Neural cell (in vitro differentiated cells): ENCODE measurements around the gene PLXNA4. TPM values are rescaled to one million over a fixed set of nuclear protein-coding genes. Genes with fewer than 3 reads are reported as not detected.

Source experiments
- H2AFZ ChIP-seq: fragments of 200-600, 300-800 bp; sonication (generic), shearing (Covaris generic); 2 replicates; pipeline ENCODE4 v1.6.0; 2014; ENCODE audit warnings: low read depth, mild to moderate bottlenecking, antibody characterized with exemption, low read length, moderate library complexity
- H3F3A ChIP-seq: fragments of 200-600 bp; shearing (Covaris generic); 2 replicates; pipeline ENCODE4 v1.6.1; 2016; ENCODE audit warnings: mild to moderate bottlenecking, moderate library complexity, mixed read lengths, antibody characterized with exemption, low read length; ENCODE audit not compliant: insufficient read depth, poor library complexity, severe bottlenecking
- H3K27ac ChIP-seq: fragments of 200-600, 300-800 bp; sonication (generic), shearing (Covaris generic); 2 replicates; pipeline ENCODE4 v1.5.1; 2014; ENCODE audit warnings: mild to moderate bottlenecking, low read length, moderate library complexity
- H3K27me3 ChIP-seq: fragments of 300-800, 200-600 bp; sonication (generic), shearing (Covaris generic); 2 replicates; pipeline ENCODE4 v1.6.0; 2014; ENCODE audit warnings: mild to moderate bottlenecking, low read depth, low read length, moderate library complexity; ENCODE audit not compliant: insufficient read depth
- H3K36me3 ChIP-seq: fragments of 300-800, 200-600 bp; sonication (generic), shearing (Covaris generic); 2 replicates; pipeline ENCODE4 v1.5.1; 2014; ENCODE audit warnings: mild to moderate bottlenecking, antibody characterized with exemption, low read length, moderate library complexity; ENCODE audit not compliant: insufficient read depth
- H3K4me2 ChIP-seq: fragments of 300-800, 200-600 bp; sonication (generic), shearing (Covaris generic); 2 replicates; pipeline ENCODE4 v1.6.0; 2014; ENCODE audit warnings: mild to moderate bottlenecking, low read length
- H3K4me3 ChIP-seq: fragments of 300-800, 200-600 bp; sonication (generic), shearing (Covaris generic); 2 replicates; pipeline ENCODE4 v1.5.1; 2014; ENCODE audit warnings: mild to moderate bottlenecking, low read length, moderate library complexity
- H3K79me2 ChIP-seq: fragments of 200-600 bp; shearing (Covaris generic); replicated peaks from 2 replicates; pipeline ENCODE4 v1.6.0; 2014; ENCODE audit warnings: mild to moderate bottlenecking, low read length, moderate library complexity; ENCODE audit not compliant: insufficient read depth
- H3K9ac ChIP-seq: fragments of 300-800, 200-600 bp; sonication (generic), shearing (Covaris generic); 2 replicates; pipeline ENCODE4 v1.6.1; 2016; ENCODE audit warnings: mild to moderate bottlenecking, low read length, mixed read lengths
- H3K9me2 ChIP-seq: fragments of 200-600 bp; shearing (Covaris generic); 2 replicates; pipeline ENCODE4 v1.6.1; 2016; ENCODE audit warnings: mild to moderate bottlenecking, low read length, mixed read lengths; ENCODE audit not compliant: insufficient read depth
- H3K9me3 ChIP-seq: fragments of 200-600, 300-800 bp; sonication (generic), shearing (Covaris generic); 2 replicates; pipeline ENCODE4 v1.6.1; 2016; ENCODE audit warnings: mild to moderate bottlenecking, mixed run types, low read length, moderate library complexity, mixed read lengths
- H4K20me1 ChIP-seq: fragments of 200-600 bp; shearing (Covaris generic); 2 replicates; pipeline ENCODE4 v1.6.1; 2016; ENCODE audit warnings: mild to moderate bottlenecking, mixed run types; ENCODE audit not compliant: insufficient read depth
- EP300 ChIP-seq: fragments of 450-650 bp; conservative IDR thresholded peaks from 2 replicates; pipeline ENCODE4 v1.6.1; 2014; ENCODE audit warnings: antibody characterized with exemption, mild to moderate bottlenecking, moderate library complexity; ENCODE audit not compliant: poor library complexity, severe bottlenecking
- EZH2 ChIP-seq: fragments of 200-600, 300-800 bp; shearing (Covaris generic), sonication (generic); IDR thresholded peaks from 2 replicates; pipeline ENCODE4 v1.6.1; 2014; ENCODE audit warnings: antibody characterized with exemption, low read length, borderline replicate concordance, mild to moderate bottlenecking; ENCODE audit not compliant: insufficient read depth, poor library complexity, severe bottlenecking
- MXI1 ChIP-seq: fragments of 450-650 bp; conservative IDR thresholded peaks from 2 replicates; pipeline ENCODE4 v1.6.1; 2014; ENCODE audit warnings: antibody characterized with exemption, mild to moderate bottlenecking; ENCODE audit not compliant: poor library complexity, severe bottlenecking
- POLR2AphosphoS5 ChIP-seq: IDR thresholded peaks from 2 replicates; pipeline ENCODE4 v1.6.1; 2012
- RAD21 ChIP-seq: fragments of 450-650 bp; conservative IDR thresholded peaks from 2 replicates; pipeline ENCODE4 v1.6.1; 2014; ENCODE audit warnings: antibody characterized with exemption, mild to moderate bottlenecking, moderate library complexity
- SMC3 ChIP-seq: fragments of 450-650 bp; conservative IDR thresholded peaks from 2 replicates; pipeline ENCODE4 v1.6.1; 2014; ENCODE audit warnings: antibody characterized with exemption, mild to moderate bottlenecking, moderate library complexity; ENCODE audit not compliant: poor library complexity
- TAF1 ChIP-seq: IDR thresholded peaks from 2 replicates; pipeline ENCODE4 v1.6.1; 2012; ENCODE audit warnings: low read depth
- polyA plus RNA-seq: library from polyadenylated mRNA; depleted of rRNA; stranded (reverse); fragments of >200 nt; gene quantifications from 2 replicates; pipeline ENCODE4 v1.2.3, GENCODE V29; 2014
- TF ChIP-seq, protein P1 (sequence below): IDR thresholded peaks from 2 replicates; pipeline ENCODE4 v1.6.1; 2012; ENCODE audit warnings: borderline replicate concordance
- TF ChIP-seq, protein P2 (sequence below): fragments of 450-650 bp; IDR thresholded peaks from 2 replicates; pipeline ENCODE4 v1.5.1; 2014; ENCODE audit warnings: antibody characterized with exemption, mild to moderate bottlenecking, moderate library complexity; ENCODE audit not compliant: poor library complexity, severe bottlenecking

PLXNA4 gene
- polyA plus RNA-seq, 1 donor from 2014 or later: 7.2 TPM

DNA sequence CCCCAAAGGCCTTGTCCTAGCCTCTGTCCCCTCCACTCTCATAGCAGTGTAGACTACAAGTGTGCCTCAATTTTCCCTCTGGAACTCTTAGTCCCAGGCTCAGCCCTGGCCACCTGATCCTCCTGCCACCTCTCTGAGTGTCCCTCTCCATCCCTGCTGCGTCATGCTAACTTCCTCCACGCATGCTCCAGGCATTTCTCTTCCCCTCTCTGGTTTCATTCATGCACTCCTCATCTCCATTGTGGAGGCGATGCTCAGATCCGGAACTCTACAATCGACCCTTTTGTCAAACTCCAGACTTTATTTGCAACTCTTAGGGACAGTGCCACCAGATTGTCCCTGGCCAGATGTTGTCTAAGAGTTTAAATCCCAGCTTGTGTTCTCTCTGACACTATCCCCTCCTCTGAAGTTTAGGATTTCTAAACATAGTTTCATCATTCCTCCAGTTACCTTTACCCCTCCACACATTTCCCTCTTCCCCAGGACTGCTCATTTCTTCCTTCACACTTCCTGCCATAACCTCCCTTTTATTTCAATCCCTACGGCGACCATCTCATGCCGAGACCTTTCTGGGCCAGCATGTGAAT lies 492.6 kb downstream of the PLXNA4 start:
- Histone ChIP-seq H3K9ac (no peak overlapping the region), H3F3A (no peaks in the 10 kb centered on the region), H3K79me2 (no peaks in the 10 kb centered on the region), H3K9me2 (no peaks in the 10 kb centered on the region), H3K27ac (no peak overlapping the region), H3K9me3 (no peaks in the 10 kb centered on the region), H4K20me1 (no peaks in the 10 kb centered on the region), H3K4me3 (no peak overlapping the region), H3K36me3 (no peaks in the 10 kb centered on the region), H3K27me3 (no peaks in the 10 kb centered on the region), H2AFZ (no peak overlapping the region), H3K4me2 (no peak overlapping the region)
- TF ChIP-seq MXI1 (no peak), RAD21 (no peak), POLR2AphosphoS5 (no peak), TAF1 (no peak), EP300 (no peak), EZH2 (no peak), SMC3 (no peak)
- TF ChIP-seq, protein P1, sequence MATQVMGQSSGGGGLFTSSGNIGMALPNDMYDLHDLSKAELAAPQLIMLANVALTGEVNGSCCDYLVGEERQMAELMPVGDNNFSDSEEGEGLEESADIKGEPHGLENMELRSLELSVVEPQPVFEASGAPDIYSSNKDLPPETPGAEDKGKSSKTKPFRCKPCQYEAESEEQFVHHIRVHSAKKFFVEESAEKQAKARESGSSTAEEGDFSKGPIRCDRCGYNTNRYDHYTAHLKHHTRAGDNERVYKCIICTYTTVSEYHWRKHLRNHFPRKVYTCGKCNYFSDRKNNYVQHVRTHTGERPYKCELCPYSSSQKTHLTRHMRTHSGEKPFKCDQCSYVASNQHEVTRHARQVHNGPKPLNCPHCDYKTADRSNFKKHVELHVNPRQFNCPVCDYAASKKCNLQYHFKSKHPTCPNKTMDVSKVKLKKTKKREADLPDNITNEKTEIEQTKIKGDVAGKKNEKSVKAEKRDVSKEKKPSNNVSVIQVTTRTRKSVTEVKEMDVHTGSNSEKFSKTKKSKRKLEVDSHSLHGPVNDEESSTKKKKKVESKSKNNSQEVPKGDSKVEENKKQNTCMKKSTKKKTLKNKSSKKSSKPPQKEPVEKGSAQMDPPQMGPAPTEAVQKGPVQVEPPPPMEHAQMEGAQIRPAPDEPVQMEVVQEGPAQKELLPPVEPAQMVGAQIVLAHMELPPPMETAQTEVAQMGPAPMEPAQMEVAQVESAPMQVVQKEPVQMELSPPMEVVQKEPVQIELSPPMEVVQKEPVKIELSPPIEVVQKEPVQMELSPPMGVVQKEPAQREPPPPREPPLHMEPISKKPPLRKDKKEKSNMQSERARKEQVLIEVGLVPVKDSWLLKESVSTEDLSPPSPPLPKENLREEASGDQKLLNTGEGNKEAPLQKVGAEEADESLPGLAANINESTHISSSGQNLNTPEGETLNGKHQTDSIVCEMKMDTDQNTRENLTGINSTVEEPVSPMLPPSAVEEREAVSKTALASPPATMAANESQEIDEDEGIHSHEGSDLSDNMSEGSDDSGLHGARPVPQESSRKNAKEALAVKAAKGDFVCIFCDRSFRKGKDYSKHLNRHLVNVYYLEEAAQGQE: no peak
- TF ChIP-seq, protein P2, sequence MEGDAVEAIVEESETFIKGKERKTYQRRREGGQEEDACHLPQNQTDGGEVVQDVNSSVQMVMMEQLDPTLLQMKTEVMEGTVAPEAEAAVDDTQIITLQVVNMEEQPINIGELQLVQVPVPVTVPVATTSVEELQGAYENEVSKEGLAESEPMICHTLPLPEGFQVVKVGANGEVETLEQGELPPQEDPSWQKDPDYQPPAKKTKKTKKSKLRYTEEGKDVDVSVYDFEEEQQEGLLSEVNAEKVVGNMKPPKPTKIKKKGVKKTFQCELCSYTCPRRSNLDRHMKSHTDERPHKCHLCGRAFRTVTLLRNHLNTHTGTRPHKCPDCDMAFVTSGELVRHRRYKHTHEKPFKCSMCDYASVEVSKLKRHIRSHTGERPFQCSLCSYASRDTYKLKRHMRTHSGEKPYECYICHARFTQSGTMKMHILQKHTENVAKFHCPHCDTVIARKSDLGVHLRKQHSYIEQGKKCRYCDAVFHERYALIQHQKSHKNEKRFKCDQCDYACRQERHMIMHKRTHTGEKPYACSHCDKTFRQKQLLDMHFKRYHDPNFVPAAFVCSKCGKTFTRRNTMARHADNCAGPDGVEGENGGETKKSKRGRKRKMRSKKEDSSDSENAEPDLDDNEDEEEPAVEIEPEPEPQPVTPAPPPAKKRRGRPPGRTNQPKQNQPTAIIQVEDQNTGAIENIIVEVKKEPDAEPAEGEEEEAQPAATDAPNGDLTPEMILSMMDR: no peak

DNA sequence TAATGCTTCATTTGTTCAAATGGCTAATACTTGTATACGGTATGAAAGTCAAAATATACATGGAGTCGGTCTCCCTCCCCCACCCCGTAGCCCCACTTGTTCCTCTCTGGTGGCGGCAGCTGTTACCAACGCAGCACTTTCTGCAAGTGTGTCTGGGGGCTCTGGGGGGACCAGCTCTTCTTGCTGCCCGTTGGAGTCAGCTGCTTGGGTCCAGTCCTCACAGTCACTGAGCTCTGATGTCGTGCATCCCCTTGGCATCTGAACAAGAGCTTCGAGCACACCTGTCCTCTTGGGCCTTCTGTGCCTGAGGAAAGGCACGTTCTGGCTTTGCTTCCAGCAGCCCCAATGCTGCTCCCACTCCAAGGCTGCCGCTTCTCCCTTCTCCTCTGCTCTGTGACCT lies 493.1 kb downstream of the PLXNA4 start:
- TF ChIP-seq RAD21: no peak
- TF ChIP-seq EZH2: no peak
- TF ChIP-seq, protein P2: no peak
- TF ChIP-seq EP300: no peak
- no peak for TF ChIP-seq POLR2AphosphoS5
- TF ChIP-seq MXI1: no peak
- no peak for TF ChIP-seq SMC3
- TF ChIP-seq, protein P1: no peak
- TF ChIP-seq TAF1: no peak
- H3F3A ChIP-seq: no peaks in the 10 kb centered on the region
- no peak overlapping the region for H2AFZ ChIP-seq
- H4K20me1 ChIP-seq: no peaks in the 10 kb centered on the region
- no peaks in the 10 kb centered on the region for H3K9me3 ChIP-seq
- H3K27me3 ChIP-seq: no peaks in the 10 kb centered on the region
- H3K4me2 ChIP-seq: no peak overlapping the region
- no peaks in the 10 kb centered on the region for H3K79me2 ChIP-seq
- no peak overlapping the region for H3K27ac ChIP-seq
- no peaks in the 10 kb centered on the region for H3K36me3 ChIP-seq
- H3K4me3 ChIP-seq: no peak overlapping the region
- no peaks in the 10 kb centered on the region for H3K9me2 ChIP-seq
- no peak overlapping the region for H3K9ac ChIP-seq
